Mesenchymal stem cell (in vitro differentiated cells and primary cell): Measurements from ENCODE around the gene ZNF189.

Experiments
- DNase-seq: peaks from one replicate; pipeline ENCODE4 v3.0.0-alpha.2; 2013
- H2AFZ ChIP-seq: one replicate; pipeline ENCODE4 v1.6.1; 2013; ENCODE audit warnings: low read depth, mild to moderate bottlenecking, control low read depth, inconsistent platforms, low read length, moderate library complexity
- H2AK5ac ChIP-seq: 2 replicates; pipeline ENCODE4 v1.6.1; 2013; ENCODE audit warnings: low read length, moderate library complexity, mild to moderate bottlenecking, inconsistent platforms; ENCODE audit not compliant: severe bottlenecking
- H2BK120ac ChIP-seq: one replicate; pipeline ENCODE4 v1.6.1; 2013; ENCODE audit warnings: low read depth, mild to moderate bottlenecking, inconsistent platforms, low read length, moderate library complexity
- H2BK12ac ChIP-seq, 2 experiments: one replicate each; pipeline ENCODE4 v1.6.1; 2013; ENCODE audit warnings: inconsistent platforms in 2 of 2, low read length in 2 of 2, mild to moderate bottlenecking in 2 of 2, moderate library complexity in 2 of 2, control low read depth in 1 of 2
- H2BK15ac ChIP-seq: one replicate; pipeline ENCODE4 v1.6.1; 2013; ENCODE audit warnings: mild to moderate bottlenecking, low read depth, inconsistent platforms; ENCODE audit not compliant: poor library complexity, severe bottlenecking
- H2BK5ac ChIP-seq: 2 replicates; pipeline ENCODE4 v1.6.1; 2013; ENCODE audit warnings: low read depth, mild to moderate bottlenecking, low read length, control low read depth, inconsistent platforms; ENCODE audit not compliant: poor library complexity, severe bottlenecking
- H3K14ac ChIP-seq, 2 experiments: one replicate each; pipeline ENCODE4 v1.6.1; 2013; ENCODE audit warnings: inconsistent platforms in 2 of 2, low read length in 2 of 2, control low read depth in 1 of 2, mild to moderate bottlenecking in 1 of 2, moderate library complexity in 1 of 2
- H3K18ac ChIP-seq, 2 experiments: one replicate each; pipeline ENCODE4 v1.6.1; 2013; ENCODE audit warnings: inconsistent platforms in 2 of 2, low read length in 2 of 2, control low read depth in 1 of 2, low read depth in 1 of 2, mild to moderate bottlenecking in 1 of 2
- H3K23ac ChIP-seq, 2 experiments: one replicate each; pipeline ENCODE4 v1.6.1; 2013; ENCODE audit warnings: inconsistent platforms in 2 of 2, low read length in 2 of 2, mild to moderate bottlenecking in 2 of 2, moderate library complexity in 2 of 2, control low read depth in 1 of 2
- H3K27ac ChIP-seq: 2 replicates; pipeline ENCODE4 v1.5.1; 2013; ENCODE audit warnings: mild to moderate bottlenecking, moderate library complexity, low read length, control low read depth, inconsistent platforms; ENCODE audit not compliant: poor library complexity, severe bottlenecking
- H3K27me3 ChIP-seq, 2 experiments: 2 replicates each; pipeline versions ENCODE4 v1.6.1 to v1.7.0; 2013; ENCODE audit warnings: low read length in 2 of 2, mild to moderate bottlenecking in 2 of 2, moderate library complexity in 2 of 2, control low read depth in 1 of 2, inconsistent platforms in 1 of 2; ENCODE audit not compliant: control insufficient read depth in 1 of 2, insufficient read depth in 1 of 2
- H3K36me3 ChIP-seq, 2 experiments: 2 replicates each; pipeline versions ENCODE4 v1.6.1 to v1.7.0; 2013; ENCODE audit warnings: low read length in 2 of 2, control low read depth in 1 of 2, inconsistent platforms in 1 of 2, low read depth in 1 of 2, mild to moderate bottlenecking in 1 of 2; ENCODE audit not compliant: insufficient read depth in 2 of 2, control insufficient read depth in 1 of 2
- H3K4ac ChIP-seq, 2 experiments: one replicate each; pipeline ENCODE4 v1.6.1; 2013; ENCODE audit warnings: inconsistent platforms in 2 of 2, low read length in 2 of 2, mild to moderate bottlenecking in 2 of 2, moderate library complexity in 2 of 2, control low read depth in 1 of 2, low read depth in 1 of 2
- H3K4me1 ChIP-seq: 2 replicates; pipeline ENCODE4 v1.6.1; 2013; ENCODE audit warnings: low read depth, low read length, control low read depth; ENCODE audit not compliant: control insufficient read depth, insufficient read depth
- H3K4me2 ChIP-seq: 2 replicates; pipeline ENCODE4 v1.6.1; 2013; ENCODE audit warnings: low read length, mild to moderate bottlenecking, inconsistent platforms; ENCODE audit not compliant: poor library complexity, severe bottlenecking
- H3K4me3 ChIP-seq, 2 experiments: 2 replicates each; pipeline versions ENCODE4 v1.5.1 to v1.7.0; 2013; ENCODE audit warnings: low read length in 2 of 2, mild to moderate bottlenecking in 2 of 2, control low read depth in 1 of 2, low read depth in 1 of 2; ENCODE audit not compliant: insufficient read depth in 1 of 2
- H3K79me1 ChIP-seq: replicated peaks from 2 replicates; pipeline ENCODE4 v1.6.1; 2013; ENCODE audit warnings: mild to moderate bottlenecking, control low read depth, low read length, inconsistent platforms; ENCODE audit not compliant: poor library complexity, severe bottlenecking
- H3K9ac ChIP-seq: 2 replicates; pipeline ENCODE4 v1.7.0; 2013; ENCODE audit warnings: mild to moderate bottlenecking, low read length, moderate library complexity
- H3K9me3 ChIP-seq: 2 replicates; pipeline ENCODE4 v1.7.0; 2013; ENCODE audit warnings: mild to moderate bottlenecking, low read length; ENCODE audit not compliant: control insufficient read depth
- H4K8ac ChIP-seq: one replicate; pipeline ENCODE4 v1.6.1; 2013; ENCODE audit warnings: inconsistent platforms, mild to moderate bottlenecking, low read length, moderate library complexity
- H4K91ac ChIP-seq: one replicate; pipeline ENCODE4 v1.6.1; 2013; ENCODE audit warnings: mild to moderate bottlenecking, low read length, inconsistent platforms
- WGBS: methylation state at CpG from one replicate; pipeline ENCODE4 v1.1.7; 2013; ENCODE audit warnings: mixed read lengths; 5-methylcytosine and 5-hydroxymethylcytosine counted together

Gene ZNF189

DNA sequence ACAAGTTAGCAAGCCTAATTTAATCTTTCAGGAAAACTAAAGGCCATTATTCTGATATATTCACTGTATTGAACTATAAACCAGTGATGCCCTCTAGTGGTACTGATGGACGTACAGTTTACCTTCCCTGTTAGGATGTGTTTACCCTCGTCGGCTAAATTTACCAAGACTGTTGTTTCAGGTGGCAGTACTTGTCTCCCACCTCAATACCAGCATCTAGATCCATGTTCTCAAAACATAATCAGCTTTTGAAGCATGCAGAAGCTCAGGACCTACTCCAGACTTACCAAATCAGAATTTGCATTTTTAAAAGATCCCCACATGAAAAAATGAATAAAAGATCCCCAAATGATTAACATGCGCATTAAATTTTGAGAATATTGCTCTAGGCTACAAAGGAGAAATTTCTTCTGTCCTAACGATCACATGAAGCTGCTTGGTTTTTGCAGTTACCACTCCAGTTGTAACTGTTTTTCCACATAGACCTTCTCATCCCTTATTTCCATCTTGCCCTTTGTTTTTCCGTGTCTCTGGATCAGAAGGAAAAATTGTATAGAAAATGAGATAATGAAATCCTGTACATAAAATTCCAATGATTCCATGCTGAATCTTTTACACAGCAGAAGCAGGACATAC lies 10.7 kb upstream of the ZNF189 start:
- no peak overlapping the region for H3K18ac ChIP-seq
- no peak overlapping the region for H3K23ac ChIP-seq
- no peak overlapping the region for H2BK120ac ChIP-seq
- no peak overlapping the region for H2BK15ac ChIP-seq
- no peak overlapping the region for H3K14ac ChIP-seq
- no peaks in the 10 kb centered on the region for H3K27me3 ChIP-seq
- H3K4me3 ChIP-seq: no peak overlapping the region
- no peak overlapping the region for H2AFZ ChIP-seq
- WGBS: 61% methylated on average over 5 of the region's 6 CpGs
- H3K4me1 ChIP-seq: no peaks in the 10 kb centered on the region
- H3K27ac ChIP-seq: no peak overlapping the region
- peak; percentile 55 for DNase-seq
- H3K36me3 ChIP-seq: peaks cover 0 to 33% of the 10 kb centered on the region in 2 experiments
- H2BK5ac ChIP-seq: no peak overlapping the region
- no peak overlapping the region for H3K4ac ChIP-seq
- H3K9ac ChIP-seq: no peak overlapping the region
- no peak overlapping the region for H3K4me2 ChIP-seq
- no peak overlapping the region for H2AK5ac ChIP-seq
- H4K8ac ChIP-seq: no peak overlapping the region
- H2BK12ac ChIP-seq: no peak overlapping the region
- H3K9me3 ChIP-seq: peaks cover 7% of the 10 kb centered on the region
- H3K79me1 ChIP-seq: no peaks in the 10 kb centered on the region
- no peak overlapping the region for H4K91ac ChIP-seq

DNA sequence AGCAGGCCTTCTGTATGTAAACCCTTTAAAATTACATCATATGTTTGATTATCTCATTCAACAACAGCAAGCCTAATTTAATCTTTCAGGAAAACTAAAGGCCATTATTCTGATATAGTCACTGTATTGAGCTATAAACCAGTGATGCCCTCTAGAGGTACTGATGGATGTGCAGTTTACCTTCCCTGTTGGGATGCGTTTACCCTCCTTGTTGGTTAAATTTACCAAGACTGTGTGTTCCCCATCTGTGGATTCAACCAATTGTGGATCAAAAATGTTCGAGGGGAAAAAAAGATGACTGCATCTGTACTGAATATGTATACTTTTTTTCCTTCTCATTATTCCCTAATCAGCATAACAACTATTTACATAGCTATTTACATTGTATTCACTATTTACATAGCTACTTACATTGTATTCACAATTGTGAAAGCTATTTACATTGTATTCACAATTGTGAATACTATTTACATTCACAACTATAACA lies 10.1 kb upstream of the ZNF189 start:
- no peak overlapping the region for H3K4me2 ChIP-seq
- H3K18ac ChIP-seq: no peak overlapping the region
- DNase-seq: no peak
- H2BK15ac ChIP-seq: no peak overlapping the region
- no peak overlapping the region for H2AK5ac ChIP-seq
- peaks cover 7% of the 10 kb centered on the region for H3K9me3 ChIP-seq
- H3K9ac ChIP-seq: no peak overlapping the region
- H3K4ac ChIP-seq: no peak overlapping the region
- no peak overlapping the region for H2BK5ac ChIP-seq
- H2AFZ ChIP-seq: no peak overlapping the region
- H2BK120ac ChIP-seq: no peak overlapping the region
- no peaks in the 10 kb centered on the region for H3K27me3 ChIP-seq
- H4K91ac ChIP-seq: no peak overlapping the region
- H2BK12ac ChIP-seq: no peak overlapping the region
- no peaks in the 10 kb centered on the region for H3K79me1 ChIP-seq
- 100% methylated on average over 1 of the region's 2 CpGs for whole genome bisulfite sequencing
- no peaks in the 10 kb centered on the region for H3K4me1 ChIP-seq
- no peak overlapping the region for H3K14ac ChIP-seq
- no peak overlapping the region for H3K23ac ChIP-seq
- no peak overlapping the region for H4K8ac ChIP-seq
- peaks cover 0 to 33% of the 10 kb centered on the region in 2 experiments for H3K36me3 ChIP-seq
- H3K27ac ChIP-seq: no peak overlapping the region
- H3K4me3 ChIP-seq: no peak overlapping the region

DNA sequence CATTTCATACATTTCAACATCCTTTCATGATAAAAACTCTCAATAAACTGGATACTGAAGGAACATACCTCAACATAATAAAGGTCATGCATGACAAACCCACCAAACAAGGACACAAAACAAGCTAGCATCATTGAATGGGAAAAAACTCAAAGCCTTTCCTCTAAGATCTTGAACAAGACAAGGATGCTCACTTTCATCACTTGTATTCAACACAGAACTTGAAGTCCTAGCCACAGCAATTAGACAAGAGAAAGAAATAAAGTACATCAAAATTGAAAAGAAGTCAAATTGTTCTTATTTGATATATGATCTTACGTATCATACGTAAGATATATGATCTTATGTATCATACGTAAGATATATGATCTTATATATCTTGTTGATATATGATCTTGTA lies 5.5 kb upstream of the ZNF189 start:
- peaks cover 0 to 47% of the 10 kb centered on the region in 2 experiments for H3K36me3 ChIP-seq
- no CpG with 5 or more reads among the region's 3 CpGs for WGBS
- no peak overlapping the region for H3K27ac ChIP-seq
- H2BK5ac ChIP-seq: no peak overlapping the region
- no peak overlapping the region for H3K14ac ChIP-seq
- no peak overlapping the region for H2AFZ ChIP-seq
- H3K4ac ChIP-seq: no peak overlapping the region
- H2AK5ac ChIP-seq: no peak overlapping the region
- DNase-seq: no peak
- H2BK15ac ChIP-seq: no peak overlapping the region
- no peak overlapping the region for H3K23ac ChIP-seq
- H3K79me1 ChIP-seq: peaks cover 7% of the 10 kb centered on the region
- H3K27me3 ChIP-seq: no peaks in the 10 kb centered on the region
- no peak overlapping the region for H3K9ac ChIP-seq
- H3K4me2 ChIP-seq: no peak overlapping the region
- no peak overlapping the region for H4K91ac ChIP-seq
- H3K4me3 ChIP-seq: no peak overlapping the region
- peaks cover 1% of the 10 kb centered on the region for H3K4me1 ChIP-seq
- H4K8ac ChIP-seq: no peak overlapping the region
- no peaks in the 10 kb centered on the region for H3K9me3 ChIP-seq
- no peak overlapping the region for H2BK120ac ChIP-seq
- no peak overlapping the region for H2BK12ac ChIP-seq
- no peak overlapping the region for H3K18ac ChIP-seq

DNA sequence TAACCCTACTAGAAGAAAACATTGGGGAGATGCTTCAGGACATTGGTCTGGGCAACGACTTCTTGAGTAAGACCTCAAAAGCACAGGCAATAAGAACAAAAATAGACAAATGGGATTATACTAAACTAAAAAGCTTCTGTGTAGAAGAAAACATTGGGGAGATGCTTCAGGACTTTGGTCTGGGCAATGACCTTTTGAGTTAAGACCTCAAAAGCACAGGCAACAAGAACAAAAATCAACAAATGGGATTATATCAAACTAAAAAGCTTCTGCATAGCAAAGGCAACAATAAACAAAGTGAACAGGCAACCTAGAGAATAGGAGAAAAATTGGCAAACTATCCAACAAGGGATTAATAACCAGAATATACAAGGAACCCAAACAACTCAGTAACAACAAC lies 4.0 kb upstream of the ZNF189 start:
- Histone ChIP-seq H3K9me3 (no peaks in the 10 kb centered on the region), H3K4me2 (no peak overlapping the region), H2BK120ac (no peak overlapping the region), H2AK5ac (no peak overlapping the region), H3K27ac (no peak overlapping the region), H3K4me1 (peaks cover 1% of the 10 kb centered on the region), H3K27me3 (no peaks in the 10 kb centered on the region), H2BK5ac (no peak overlapping the region), H3K36me3 (peaks cover 0 to 31% of the 10 kb centered on the region in 2 experiments), H3K14ac (no peak overlapping the region), H4K91ac (no peak overlapping the region), H3K23ac (no peak overlapping the region), H3K79me1 (peaks cover 9% of the 10 kb centered on the region), H4K8ac (no peak overlapping the region), H3K9ac (no peak overlapping the region), H2BK12ac (no peak overlapping the region), H3K18ac (no peak overlapping the region), H2AFZ (no peak overlapping the region), H2BK15ac (no peak overlapping the region), H3K4me3 (no peak overlapping the region), H3K4ac (no peak overlapping the region)
- WGBS: no CpG with 5 or more reads among the region's 1 CpG
- DNase-seq: no peak
